H9 (cell line): ENCODE measurements around the gene ZSCAN5A. TPM values are rescaled to one million over a fixed set of nuclear protein-coding genes. Genes with fewer than 3 reads are reported as not detected.

Source experiments
- DNase-seq: peaks from one replicate; pipeline ENCODE4 v3.0.0-alpha.2; 2017
- H2AFZ ChIP-seq: one replicate; pipeline ENCODE4 v1.6.1; 2013; ENCODE audit warnings: mild to moderate bottlenecking, low read length, control low read depth, moderate library complexity
- H2AK5ac ChIP-seq: 2 replicates; pipeline ENCODE4 v1.6.1; 2013; ENCODE audit warnings: low read length, control low read depth, mixed read lengths; ENCODE audit not compliant: insufficient read length
- H2BK120ac ChIP-seq: one replicate; pipeline ENCODE4 v1.6.1; 2013; ENCODE audit warnings: low read depth, mild to moderate bottlenecking, low read length, control low read depth, inconsistent platforms; ENCODE audit not compliant: poor library complexity, severe bottlenecking
- H2BK12ac ChIP-seq: 2 replicates; pipeline ENCODE4 v1.6.1; 2013; ENCODE audit warnings: low read length, control low read depth, mixed read lengths, low read depth; ENCODE audit not compliant: insufficient read length
- H2BK15ac ChIP-seq: 2 replicates; pipeline ENCODE4 v1.6.1; 2013; ENCODE audit warnings: low read depth, low read length, control low read depth
- H2BK20ac ChIP-seq: one replicate; pipeline ENCODE4 v1.6.1; 2013; ENCODE audit warnings: low read depth, mild to moderate bottlenecking, low read length, control low read depth, inconsistent platforms; ENCODE audit not compliant: poor library complexity, severe bottlenecking
- H2BK5ac ChIP-seq: 2 replicates; pipeline ENCODE4 v1.6.1; 2013; ENCODE audit warnings: low read length, control low read depth, mixed read lengths; ENCODE audit not compliant: insufficient read length
- H3K14ac ChIP-seq: 2 replicates; pipeline ENCODE4 v1.6.1; 2013; ENCODE audit warnings: low read length, control low read depth; ENCODE audit not compliant: insufficient read depth
- H3K18ac ChIP-seq: 2 replicates; pipeline ENCODE4 v1.6.1; 2013; ENCODE audit warnings: low read depth, mild to moderate bottlenecking, mixed read lengths, low read length, control low read depth; ENCODE audit not compliant: insufficient read length
- H3K23ac ChIP-seq: 2 replicates; pipeline ENCODE4 v1.6.1; 2013; ENCODE audit warnings: low read length, control low read depth, mixed read lengths, low read depth; ENCODE audit not compliant: insufficient read length
- H3K23me2 ChIP-seq: 2 replicates; pipeline ENCODE4 v1.6.1; 2013; ENCODE audit warnings: low read depth, mild to moderate bottlenecking, mixed read lengths, low read length, control low read depth; ENCODE audit not compliant: insufficient read length, poor library complexity, severe bottlenecking
- H3K27ac ChIP-seq: 2 replicates; pipeline ENCODE4 v1.5.1; 2013; ENCODE audit warnings: low read length, control low read depth, mixed read lengths, low read depth; ENCODE audit not compliant: insufficient read length
- H3K27me3 ChIP-seq: 2 replicates; pipeline ENCODE4 v1.6.1; 2013; ENCODE audit warnings: low read length, control low read depth, inconsistent platforms; ENCODE audit not compliant: insufficient read depth
- H3K4ac ChIP-seq: 2 replicates; pipeline ENCODE4 v1.6.1; 2013; ENCODE audit warnings: low read depth, mild to moderate bottlenecking, control low read depth, inconsistent platforms, low read length, moderate library complexity
- H3K4me1 ChIP-seq: 2 replicates; pipeline ENCODE4 v1.6.1; 2013; ENCODE audit warnings: low read length, control low read depth, inconsistent platforms; ENCODE audit not compliant: insufficient read depth
- H3K4me2 ChIP-seq: 2 replicates; pipeline ENCODE4 v1.6.1; 2013; ENCODE audit warnings: low read length, control low read depth, mixed read lengths; ENCODE audit not compliant: insufficient read length, insufficient read depth
- H3K56ac ChIP-seq: 2 replicates; pipeline ENCODE4 v1.6.1; 2013; ENCODE audit warnings: low read depth, mild to moderate bottlenecking, mixed read lengths, low read length, control low read depth; ENCODE audit not compliant: insufficient read length
- H3K79me1 ChIP-seq: 2 replicates; pipeline ENCODE4 v1.6.1; 2013; ENCODE audit warnings: low read depth, mild to moderate bottlenecking, moderate library complexity, low read length, control low read depth, inconsistent platforms; ENCODE audit not compliant: insufficient read depth, poor library complexity, severe bottlenecking
- H3K79me2 ChIP-seq: 2 replicates; pipeline ENCODE4 v1.6.1; 2013; ENCODE audit warnings: low read length, control low read depth, inconsistent platforms; ENCODE audit not compliant: insufficient read depth
- H3K9ac ChIP-seq: 2 replicates; pipeline ENCODE4 v1.6.1; 2013; ENCODE audit warnings: low read length, control low read depth, mixed read lengths; ENCODE audit not compliant: insufficient read length; ENCODE audit errors: extremely low read depth
- H3K9me3 ChIP-seq: one replicate; pipeline ENCODE4 v1.6.1; 2013; ENCODE audit warnings: low read depth, low read length, inconsistent platforms; ENCODE audit not compliant: control insufficient read depth
- H3T11ph ChIP-seq: one replicate; pipeline ENCODE4 v1.6.1; 2013; ENCODE audit warnings: mild to moderate bottlenecking, low read length, control low read depth, inconsistent platforms
- H4K20me1 ChIP-seq: one replicate; pipeline ENCODE4 v1.6.1; 2013; ENCODE audit not compliant: control insufficient read depth, insufficient read length, insufficient read depth
- H4K5ac ChIP-seq: 2 replicates; pipeline ENCODE4 v1.6.1; 2013; ENCODE audit warnings: low read depth, mild to moderate bottlenecking, mixed read lengths, low read length, control low read depth; ENCODE audit not compliant: insufficient read length
- H4K8ac ChIP-seq: replicated peaks from 2 replicates; pipeline ENCODE4 v1.6.1; 2013; ENCODE audit warnings: low read length, control low read depth, mixed read lengths, low read depth; ENCODE audit not compliant: insufficient read length
- H4K91ac ChIP-seq: 2 replicates; pipeline ENCODE4 v1.6.1; 2013; ENCODE audit warnings: low read depth, mild to moderate bottlenecking, moderate library complexity, mixed read lengths, low read length, control low read depth; ENCODE audit not compliant: insufficient read length
- H3K27ac Mint-ChIP-seq, 3 experiments: 2 replicates in 2 of 3; 3 replicates in 1 of 3; pipeline ENCODE4 v1.8.0; 2020 to 2021; ENCODE audit warnings: mixed read lengths in 3 of 3, mild to moderate bottlenecking in 1 of 3, moderate library complexity in 1 of 3
- H3K27me3 Mint-ChIP-seq: 2 replicates; pipeline ENCODE4 v1.8.0; 2021; ENCODE audit warnings: low read depth, mild to moderate bottlenecking, moderate library complexity, mixed read lengths
- H3K36me3 Mint-ChIP-seq, 3 experiments: 2 replicates in 2 of 3; 3 replicates in 1 of 3; pipeline ENCODE4 v1.8.0; 2020 to 2021; ENCODE audit warnings: low read depth in 3 of 3, mixed read lengths in 3 of 3; ENCODE audit not compliant: insufficient read depth in 1 of 3
- H3K4me1 Mint-ChIP-seq, 2 experiments: 2 replicates each; pipeline ENCODE4 v1.8.0; 2020; ENCODE audit warnings: mixed read lengths in 2 of 2
- H3K4me3 Mint-ChIP-seq, 2 experiments: 2 replicates in 1 of 2; 3 replicates in 1 of 2; pipeline ENCODE4 v1.8.0; 2020 to 2021; ENCODE audit warnings: mild to moderate bottlenecking in 2 of 2, mixed read lengths in 2 of 2, moderate library complexity in 1 of 2
- H3K9me3 Mint-ChIP-seq, 2 experiments: 2 replicates in 1 of 2; 3 replicates in 1 of 2; pipeline ENCODE4 v1.8.0; 2020; ENCODE audit warnings: mild to moderate bottlenecking in 2 of 2, mixed read lengths in 2 of 2, moderate library complexity in 1 of 2
- WGBS: extraction: QIAGEN DNeasy Blood & Tissue Kit; methylation state at CpG from one replicate; pipeline ENCODE4 v1.1.7; 2013; ENCODE audit warnings: missing lambda C conversion rate, low lambda C conversion rate, mixed read lengths; ENCODE audit not compliant: insufficient read length; ENCODE audit errors: extremely low coverage; 5-methylcytosine and 5-hydroxymethylcytosine counted together
- total RNA-seq: library from RNA; stranded (reverse); gene quantifications from 2 replicates; pipeline ENCODE4 v1.2.1, GENCODE V29; 2021
- TF ChIP-seq, protein P1 (sequence below): fragments of 200-600 bp; sonication (generic); conservative IDR thresholded peaks from 3 replicates; pipeline ENCODE4 v1.8.0; 2021; ENCODE audit warnings: antibody characterized with exemption, mild to moderate bottlenecking

The ZSCAN5A gene
- total RNA-seq, 1 experiment from 2014 or later: 12.5 TPM

DNA sequence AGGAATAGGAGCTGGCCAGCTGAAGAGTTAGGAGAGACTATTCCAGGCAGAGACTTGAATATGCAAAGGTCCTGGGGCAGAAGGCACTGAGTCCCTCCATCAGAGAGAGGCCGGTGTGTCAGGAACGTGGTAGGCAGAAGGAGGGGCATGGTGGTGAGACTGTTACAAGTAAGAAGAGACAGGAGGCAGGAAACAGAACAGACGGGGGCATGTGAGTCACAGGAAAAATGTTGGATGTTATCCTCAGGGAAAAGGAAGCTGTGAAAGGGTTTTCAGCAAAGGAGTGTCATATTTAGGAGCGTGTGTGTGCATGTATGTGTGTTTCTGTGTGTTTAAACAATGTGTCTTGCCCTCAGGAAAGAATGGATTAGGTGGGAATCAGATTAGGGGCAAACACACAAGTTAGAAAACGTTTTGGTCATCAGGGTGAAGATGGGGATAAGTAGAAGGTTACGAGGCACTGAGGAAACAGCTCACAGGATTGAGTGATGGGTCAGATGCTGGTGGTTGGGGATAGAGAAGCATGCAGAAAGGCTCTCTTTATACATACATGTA is 41.0 kb downstream of the ZSCAN5A start:
- H3K27ac Mint-ChIP-seq: peak overlapping the region in 1 of 3 experiments; percentile 37; a peak in 1 of 7 replicates
- H3K27me3 ChIP-seq: no peaks in the 10 kb centered on the region

More for the DNA sequence above, 41.0 kb downstream of the ZSCAN5A start:
- Mint-ChIP-seq H3K36me3 (peaks cover 0 to 4% (median 0%) of the 10 kb centered on the region in 3 experiments; a peak in 2 of 7 replicates), H3K9me3 (peaks cover 8 to 43% of the 10 kb centered on the region in 2 experiments; a peak in 4 of 5 replicates), H3K4me1 (no peaks in the 10 kb centered on the region), H3K4me3 (no peak overlapping the region; a peak in 1 of 5 replicates), H3K27me3 (no peaks in the 10 kb centered on the region; the same call in none of the 2 replicates)
- Histone ChIP-seq H3K9ac (no peak overlapping the region), H2BK120ac (no peak overlapping the region), H2BK5ac (no peak overlapping the region), H4K20me1 (no peaks in the 10 kb centered on the region), H4K8ac (no peak overlapping the region), H2AK5ac (no peak overlapping the region), H3K4ac (no peak overlapping the region), H3K79me2 (no peaks in the 10 kb centered on the region; the same call in 1 of the 2 replicates), H2BK15ac (no peak overlapping the region), H2AFZ (no peak overlapping the region), H2BK12ac (no peak overlapping the region), H3K23ac (no peak overlapping the region), H3K23me2 (no peaks in the 10 kb centered on the region), H3K9me3 (no peaks in the 10 kb centered on the region), H3K27ac (no peak overlapping the region), H3T11ph (no peak overlapping the region), H3K79me1 (no peaks in the 10 kb centered on the region), H3K18ac (no peak overlapping the region), H4K5ac (no peak overlapping the region), H3K4me2 (no peak overlapping the region), H3K4me1 (no peaks in the 10 kb centered on the region), H3K14ac (no peak overlapping the region), H3K56ac (no peak overlapping the region), H2BK20ac (no peak overlapping the region), H4K91ac (no peak overlapping the region)
- DNase-seq: no peak
- WGBS: no CpG with 5 or more reads among the region's 6 CpGs
- TF ChIP-seq, protein P1, sequence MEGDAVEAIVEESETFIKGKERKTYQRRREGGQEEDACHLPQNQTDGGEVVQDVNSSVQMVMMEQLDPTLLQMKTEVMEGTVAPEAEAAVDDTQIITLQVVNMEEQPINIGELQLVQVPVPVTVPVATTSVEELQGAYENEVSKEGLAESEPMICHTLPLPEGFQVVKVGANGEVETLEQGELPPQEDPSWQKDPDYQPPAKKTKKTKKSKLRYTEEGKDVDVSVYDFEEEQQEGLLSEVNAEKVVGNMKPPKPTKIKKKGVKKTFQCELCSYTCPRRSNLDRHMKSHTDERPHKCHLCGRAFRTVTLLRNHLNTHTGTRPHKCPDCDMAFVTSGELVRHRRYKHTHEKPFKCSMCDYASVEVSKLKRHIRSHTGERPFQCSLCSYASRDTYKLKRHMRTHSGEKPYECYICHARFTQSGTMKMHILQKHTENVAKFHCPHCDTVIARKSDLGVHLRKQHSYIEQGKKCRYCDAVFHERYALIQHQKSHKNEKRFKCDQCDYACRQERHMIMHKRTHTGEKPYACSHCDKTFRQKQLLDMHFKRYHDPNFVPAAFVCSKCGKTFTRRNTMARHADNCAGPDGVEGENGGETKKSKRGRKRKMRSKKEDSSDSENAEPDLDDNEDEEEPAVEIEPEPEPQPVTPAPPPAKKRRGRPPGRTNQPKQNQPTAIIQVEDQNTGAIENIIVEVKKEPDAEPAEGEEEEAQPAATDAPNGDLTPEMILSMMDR: no peak
